Measurements from ENCODE around the gene MRPL14. TPM values are rescaled to one million over a fixed set of nuclear protein-coding genes. Genes with fewer than 3 reads are reported as not detected.

The MRPL14 gene
- total and polyA plus RNA-seq, 9 of the 15 experiments (the other 6 are each of a cell fraction or from before 2014, with no cell fraction given) = 126 to 424 (median 165) TPM

DNA sequence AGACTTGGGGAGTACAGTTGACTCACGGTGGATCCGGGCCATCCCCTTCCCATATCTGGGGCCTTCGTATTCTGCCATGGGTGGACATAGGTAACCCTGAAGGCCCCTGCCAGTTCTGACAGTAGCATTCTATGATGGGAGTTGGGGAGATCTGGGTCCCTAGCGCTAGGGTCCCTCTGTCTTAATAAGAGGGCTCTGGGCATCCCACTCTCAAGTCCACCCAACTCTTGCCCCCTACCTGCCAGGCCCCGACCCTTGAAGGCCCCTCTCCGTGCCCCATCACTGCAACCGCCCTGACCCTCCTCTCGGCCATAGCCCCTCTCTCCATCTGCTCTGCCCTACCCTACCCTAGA is 24.8 kb upstream of the MRPL14 start (continued):
- TF ChIP-seq, protein P1, sequence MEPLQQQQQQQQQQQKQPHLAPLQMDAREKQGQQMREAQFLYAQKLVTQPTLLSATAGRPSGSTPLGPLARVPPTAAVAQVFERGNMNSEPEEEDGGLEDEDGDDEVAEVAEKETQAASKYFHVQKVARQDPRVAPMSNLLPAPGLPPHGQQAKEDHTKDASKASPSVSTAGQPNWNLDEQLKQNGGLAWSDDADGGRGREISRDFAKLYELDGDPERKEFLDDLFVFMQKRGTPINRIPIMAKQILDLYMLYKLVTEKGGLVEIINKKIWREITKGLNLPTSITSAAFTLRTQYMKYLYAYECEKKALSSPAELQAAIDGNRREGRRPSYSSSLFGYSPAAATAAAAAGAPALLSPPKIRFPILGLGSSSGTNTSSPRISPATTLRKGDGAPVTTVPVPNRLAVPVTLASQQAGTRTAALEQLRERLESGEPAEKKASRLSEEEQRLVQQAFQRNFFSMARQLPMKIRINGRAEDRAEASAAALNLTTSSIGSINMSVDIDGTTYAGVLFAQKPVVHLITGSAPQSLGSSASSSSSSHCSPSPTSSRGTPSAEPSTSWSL (CRISPR knock-in tag; IDR thresholded peaks at IDR 0.05; ENCODE audit: borderline replicate concordance) = no peak
- TF ChIP-seq IFI16 (CRISPR knock-in tag; IDR thresholded peaks at IDR 0.05) (no peak), ESRRA (IDR thresholded peaks at IDR 0.05; ENCODE audit: borderline replicate concordance, low read depth) (no peak), HDAC2 (IDR thresholded peaks at IDR 0.05) (no peak), NR2C1 (IDR thresholded peaks at IDR 0.05) (no peak), NR2C1 (tag; IDR thresholded peaks at IDR 0.05) (no peak), POLR2G (IDR thresholded peaks at IDR 0.05; ENCODE audit: low read depth, low read length) (no peak), TSC22D4 (tag; IDR thresholded peaks at IDR 0.05) (no peak), PTBP1 (IDR thresholded peaks at IDR 0.05; ENCODE audit: low read depth, low read length) (no peak), MTA3 (IDR thresholded peaks at IDR 0.05; ENCODE audit: borderline replicate concordance) (0 out of 2 replicates have a peak, but pooled peaks have one; percentile 2), RBFOX2 (IDR thresholded peaks at IDR 0.05; ENCODE audit: low read depth, low read length) (peak; percentile 2; the same call in 1 of the 2 replicates), ZNF785 (CRISPR knock-in tag; IDR thresholded peaks at IDR 0.05) (no peak), ZNF140 (CRISPR knock-in tag; IDR thresholded peaks at IDR 0.05) (no peak), MBD2 (IDR thresholded peaks at IDR 0.05; ENCODE audit: borderline replicate concordance, low read depth) (no peak)
- TF ChIP-seq, protein P2, sequence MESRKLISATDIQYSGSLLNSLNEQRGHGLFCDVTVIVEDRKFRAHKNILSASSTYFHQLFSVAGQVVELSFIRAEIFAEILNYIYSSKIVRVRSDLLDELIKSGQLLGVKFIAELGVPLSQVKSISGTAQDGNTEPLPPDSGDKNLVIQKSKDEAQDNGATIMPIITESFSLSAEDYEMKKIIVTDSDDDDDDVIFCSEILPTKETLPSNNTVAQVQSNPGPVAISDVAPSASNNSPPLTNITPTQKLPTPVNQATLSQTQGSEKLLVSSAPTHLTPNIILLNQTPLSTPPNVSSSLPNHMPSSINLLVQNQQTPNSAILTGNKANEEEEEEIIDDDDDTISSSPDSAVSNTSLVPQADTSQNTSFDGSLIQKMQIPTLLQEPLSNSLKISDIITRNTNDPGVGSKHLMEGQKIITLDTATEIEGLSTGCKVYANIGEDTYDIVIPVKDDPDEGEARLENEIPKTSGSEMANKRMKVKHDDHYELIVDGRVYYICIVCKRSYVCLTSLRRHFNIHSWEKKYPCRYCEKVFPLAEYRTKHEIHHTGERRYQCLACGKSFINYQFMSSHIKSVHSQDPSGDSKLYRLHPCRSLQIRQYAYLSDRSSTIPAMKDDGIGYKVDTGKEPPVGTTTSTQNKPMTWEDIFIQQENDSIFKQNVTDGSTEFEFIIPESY (CRISPR knock-in tag; IDR thresholded peaks at IDR 0.05) = peak; percentile 11; the same call in 1 of the 2 replicates
- TF ChIP-seq, protein P3, sequence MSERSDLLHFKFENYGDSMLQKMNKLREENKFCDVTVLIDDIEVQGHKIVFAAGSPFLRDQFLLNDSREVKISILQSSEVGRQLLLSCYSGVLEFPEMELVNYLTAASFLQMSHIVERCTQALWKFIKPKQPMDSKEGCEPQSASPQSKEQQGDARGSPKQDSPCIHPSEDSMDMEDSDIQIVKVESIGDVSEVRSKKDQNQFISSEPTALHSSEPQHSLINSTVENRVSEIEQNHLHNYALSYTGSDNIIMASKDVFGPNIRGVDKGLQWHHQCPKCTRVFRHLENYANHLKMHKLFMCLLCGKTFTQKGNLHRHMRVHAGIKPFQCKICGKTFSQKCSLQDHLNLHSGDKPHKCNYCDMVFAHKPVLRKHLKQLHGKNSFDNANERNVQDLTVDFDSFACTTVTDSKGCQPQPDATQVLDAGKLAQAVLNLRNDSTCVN (CRISPR knock-in tag; IDR thresholded peaks at IDR 0.05) = no peak
- TF ChIP-seq, protein P4, sequence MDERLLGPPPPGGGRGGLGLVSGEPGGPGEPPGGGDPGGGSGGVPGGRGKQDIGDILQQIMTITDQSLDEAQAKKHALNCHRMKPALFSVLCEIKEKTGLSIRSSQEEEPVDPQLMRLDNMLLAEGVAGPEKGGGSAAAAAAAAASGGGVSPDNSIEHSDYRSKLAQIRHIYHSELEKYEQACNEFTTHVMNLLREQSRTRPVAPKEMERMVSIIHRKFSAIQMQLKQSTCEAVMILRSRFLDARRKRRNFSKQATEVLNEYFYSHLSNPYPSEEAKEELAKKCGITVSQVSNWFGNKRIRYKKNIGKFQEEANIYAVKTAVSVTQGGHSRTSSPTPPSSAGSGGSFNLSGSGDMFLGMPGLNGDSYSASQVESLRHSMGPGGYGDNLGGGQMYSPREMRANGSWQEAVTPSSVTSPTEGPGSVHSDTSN (CRISPR knock-in tag; IDR thresholded peaks at IDR 0.05; ENCODE audit: low read depth) = no peak
- TF ChIP-seq, protein P4 (tag; conservative IDR thresholded peaks at IDR 0.05; ENCODE audit: low read depth) = no peak
- TF ChIP-seq, protein P5, sequence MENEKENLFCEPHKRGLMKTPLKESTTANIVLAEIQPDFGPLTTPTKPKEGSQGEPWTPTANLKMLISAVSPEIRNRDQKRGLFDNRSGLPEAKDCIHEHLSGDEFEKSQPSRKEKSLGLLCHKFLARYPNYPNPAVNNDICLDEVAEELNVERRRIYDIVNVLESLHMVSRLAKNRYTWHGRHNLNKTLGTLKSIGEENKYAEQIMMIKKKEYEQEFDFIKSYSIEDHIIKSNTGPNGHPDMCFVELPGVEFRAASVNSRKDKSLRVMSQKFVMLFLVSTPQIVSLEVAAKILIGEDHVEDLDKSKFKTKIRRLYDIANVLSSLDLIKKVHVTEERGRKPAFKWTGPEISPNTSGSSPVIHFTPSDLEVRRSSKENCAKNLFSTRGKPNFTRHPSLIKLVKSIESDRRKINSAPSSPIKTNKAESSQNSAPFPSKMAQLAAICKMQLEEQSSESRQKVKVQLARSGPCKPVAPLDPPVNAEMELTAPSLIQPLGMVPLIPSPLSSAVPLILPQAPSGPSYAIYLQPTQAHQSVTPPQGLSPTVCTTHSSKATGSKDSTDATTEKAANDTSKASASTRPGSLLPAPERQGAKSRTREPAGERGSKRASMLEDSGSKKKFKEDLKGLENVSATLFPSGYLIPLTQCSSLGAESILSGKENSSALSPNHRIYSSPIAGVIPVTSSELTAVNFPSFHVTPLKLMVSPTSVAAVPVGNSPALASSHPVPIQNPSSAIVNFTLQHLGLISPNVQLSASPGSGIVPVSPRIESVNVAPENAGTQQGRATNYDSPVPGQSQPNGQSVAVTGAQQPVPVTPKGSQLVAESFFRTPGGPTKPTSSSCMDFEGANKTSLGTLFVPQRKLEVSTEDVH (IDR thresholded peaks at IDR 0.05; ENCODE audit: low read depth, partially characterized antibody) = peak; percentile 11

All from K562 (cell line).